HepG2 (cell line): ENCODE measurements around the gene NCKIPSD. TPM values are rescaled to one million over a fixed set of nuclear protein-coding genes. Genes with fewer than 3 reads are reported as not detected.
A peak's percentile ranks its signal among the peaks of the same experiment; 100 is the strongest.

Experiments
- ARID5B ChIP-seq: IDR thresholded peaks from 2 replicates; pipeline ENCODE4 v1.4.0; 2020; ENCODE audit warnings: mild to moderate bottlenecking, missing genetic modification reagents
- ATF3 ChIP-seq: sonication (generic); formaldehyde crosslinking; IDR thresholded peaks from 2 replicates; pipeline ENCODE4 v1.4.0; 2020; ENCODE audit warnings: missing genetic modification reagents
- ATF5 ChIP-seq: sonication (generic); formaldehyde crosslinking; IDR thresholded peaks from 2 replicates; pipeline ENCODE4 v1.4.0; 2020; ENCODE audit warnings: mild to moderate bottlenecking, low read depth, missing genetic modification reagents
- FOXA3 ChIP-seq: IDR thresholded peaks from 2 replicates; pipeline ENCODE4 v1.6.1; 2016; ENCODE audit warnings: missing genetic modification reagents, missing compliant biosample characterization
- HMGA1 ChIP-seq: sonication (generic); formaldehyde crosslinking; conservative IDR thresholded peaks from 2 replicates; pipeline ENCODE4 v1.4.0; 2020; ENCODE audit warnings: missing genetic modification reagents
- IKZF5 ChIP-seq: IDR thresholded peaks from 2 replicates; pipeline ENCODE4 v1.6.1; 2018; ENCODE audit warnings: missing genetic modification reagents, mild to moderate bottlenecking, missing compliant biosample characterization
- KLF6 ChIP-seq: IDR thresholded peaks from 2 replicates; pipeline ENCODE4 v1.8.0; 2016; ENCODE audit warnings: missing biosample characterization, missing genetic modification reagents
- KMT2A ChIP-seq: sonication (generic); formaldehyde crosslinking; IDR thresholded peaks from 2 replicates; pipeline ENCODE4 v1.4.0; 2020; ENCODE audit warnings: missing genetic modification reagents
- MATR3 ChIP-seq: sonication (generic); formaldehyde crosslinking; IDR thresholded peaks from 2 replicates; pipeline ENCODE4 v1.4.0; 2020; ENCODE audit warnings: missing genetic modification reagents
- PAF1 ChIP-seq: IDR thresholded peaks from 2 replicates; pipeline ENCODE4 v1.6.1; 2016; ENCODE audit warnings: missing genetic modification reagents, missing compliant biosample characterization
- RAD21 ChIP-seq: fragments of 450-650 bp; formaldehyde crosslinking; IDR thresholded peaks from 2 replicates; pipeline ENCODE4 v1.5.0; 2020; ENCODE audit warnings: mild to moderate bottlenecking
- RARA ChIP-seq: IDR thresholded peaks from 2 replicates; pipeline ENCODE4 v1.6.1; 2016; ENCODE audit warnings: missing genetic modification reagents, missing compliant biosample characterization
- ZMYM2 ChIP-seq: sonication (generic); formaldehyde crosslinking; IDR thresholded peaks from 2 replicates; pipeline ENCODE4 v1.8.0; 2022; ENCODE audit warnings: mild to moderate bottlenecking, missing genetic modification reagents
- ZNF205 ChIP-seq: IDR thresholded peaks from 2 replicates; pipeline ENCODE4 v1.6.1; 2018; ENCODE audit warnings: missing biosample characterization, missing genetic modification reagents
- ZNF253 ChIP-seq: sonication (generic); formaldehyde crosslinking; IDR thresholded peaks from 2 replicates; pipeline ENCODE4 v1.8.0; 2022; ENCODE audit warnings: mild to moderate bottlenecking, missing genetic modification reagents, borderline replicate concordance
- ZNF264 ChIP-seq: sonication (generic); formaldehyde crosslinking; IDR thresholded peaks from 2 replicates; pipeline ENCODE4 v1.4.0; 2020; ENCODE audit warnings: missing genetic modification reagents
- ZNF75D ChIP-seq: sonication (generic); formaldehyde crosslinking; IDR thresholded peaks from 2 replicates; pipeline ENCODE4 v1.8.1; 2023; ENCODE audit warnings: missing genetic modification reagents, mild to moderate bottlenecking, borderline replicate concordance
- ZNF879 ChIP-seq: sonication (generic); formaldehyde crosslinking; IDR thresholded peaks from 2 replicates; pipeline ENCODE4 v1.8.1; 2023; ENCODE audit warnings: missing genetic modification reagents
- polyA plus RNA-seq, 8 experiments: library from polyadenylated mRNA; depleted of rRNA in 3 of 8; stranded (reverse) in 7 of 8; unstranded in 1 of 8; fragments of >200 nt; fragmentation: Illumina TruSeq in 4 of 8; extraction: Trizol in 4 of 8; gene quantifications; 2 replicates each; pipeline versions ENCODE4 v1.2.1 to v1.2.3, GENCODE V29; 2011 to 2016; ENCODE audit warnings: low read depth in 4 of 8, missing spikeins in 1 of 8, mixed read lengths in 1 of 8; ENCODE audit not compliant: insufficient read depth in 1 of 8
- total RNA-seq, 5 experiments: library from RNA; depleted of rRNA; stranded (reverse); fragments of >200 nt; fragmentation: Illumina TruSeq; extraction: Trizol; gene quantifications; 2 replicates each; pipeline ENCODE4 v1.2.3, GENCODE V29; 2016; ENCODE audit warnings: low read depth in 1 of 5
- TF ChIP-seq, protein P1 (sequence below): fragments of 450-650 bp; IDR thresholded peaks from 2 replicates; pipeline ENCODE4 v1.6.1; 2017; ENCODE audit warnings: mild to moderate bottlenecking
- TF ChIP-seq, protein P2 (sequence below): sonication (generic); formaldehyde crosslinking; IDR thresholded peaks from 2 replicates; pipeline ENCODE4 v1.5.0; 2020; ENCODE audit warnings: missing genetic modification reagents, mild to moderate bottlenecking, borderline replicate concordance

Gene NCKIPSD
- total and polyA plus RNA-seq, 2 of the 13 experiments (the other 11 are each of a cell fraction or from before 2014, with no cell fraction given): 13.5 to 35.2 TPM

- TF ChIP-seq ZNF75D (no peak), ZNF253 (CRISPR knock-in tag) (no peak), ARID5B (peak; percentile 44), ZNF205 (no peak), KLF6 (CRISPR knock-in tag) (peak; percentile 86), ATF3 (CRISPR knock-in tag) (no peak), HMGA1 (CRISPR knock-in tag) (no peak), RAD21 (CRISPR knock-in tag) (peak; percentile 32; the same call in 1 of the 2 replicates), ZMYM2 (CRISPR knock-in tag) (0 out of 2 replicates have a peak, but pooled peaks have one; percentile 9), PAF1 (CRISPR knock-in tag) (no peak), FOXA3 (CRISPR knock-in tag) (0 out of 2 replicates have a peak, but pooled peaks have one; percentile 14), MATR3 (CRISPR knock-in tag) (no peak), KMT2A (CRISPR knock-in tag) (no peak), ZNF264 (peak; percentile 76), IKZF5 (no peak; the same call in none of the 2 replicates), ATF5 (no peak), ZNF879 (CRISPR knock-in tag) (peak; percentile 87; the same call in 1 of the 2 replicates), RARA (CRISPR knock-in tag) (no peak; the same call in 1 of the 2 replicates)
- TF ChIP-seq, protein P1, sequence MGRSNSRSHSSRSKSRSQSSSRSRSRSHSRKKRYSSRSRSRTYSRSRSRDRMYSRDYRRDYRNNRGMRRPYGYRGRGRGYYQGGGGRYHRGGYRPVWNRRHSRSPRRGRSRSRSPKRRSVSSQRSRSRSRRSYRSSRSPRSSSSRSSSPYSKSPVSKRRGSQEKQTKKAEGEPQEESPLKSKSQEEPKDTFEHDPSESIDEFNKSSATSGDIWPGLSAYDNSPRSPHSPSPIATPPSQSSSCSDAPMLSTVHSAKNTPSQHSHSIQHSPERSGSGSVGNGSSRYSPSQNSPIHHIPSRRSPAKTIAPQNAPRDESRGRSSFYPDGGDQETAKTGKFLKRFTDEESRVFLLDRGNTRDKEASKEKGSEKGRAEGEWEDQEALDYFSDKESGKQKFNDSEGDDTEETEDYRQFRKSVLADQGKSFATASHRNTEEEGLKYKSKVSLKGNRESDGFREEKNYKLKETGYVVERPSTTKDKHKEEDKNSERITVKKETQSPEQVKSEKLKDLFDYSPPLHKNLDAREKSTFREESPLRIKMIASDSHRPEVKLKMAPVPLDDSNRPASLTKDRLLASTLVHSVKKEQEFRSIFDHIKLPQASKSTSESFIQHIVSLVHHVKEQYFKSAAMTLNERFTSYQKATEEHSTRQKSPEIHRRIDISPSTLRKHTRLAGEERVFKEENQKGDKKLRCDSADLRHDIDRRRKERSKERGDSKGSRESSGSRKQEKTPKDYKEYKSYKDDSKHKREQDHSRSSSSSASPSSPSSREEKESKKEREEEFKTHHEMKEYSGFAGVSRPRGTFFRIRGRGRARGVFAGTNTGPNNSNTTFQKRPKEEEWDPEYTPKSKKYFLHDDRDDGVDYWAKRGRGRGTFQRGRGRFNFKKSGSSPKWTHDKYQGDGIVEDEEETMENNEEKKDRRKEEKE: no peak
- TF ChIP-seq, protein P2, sequence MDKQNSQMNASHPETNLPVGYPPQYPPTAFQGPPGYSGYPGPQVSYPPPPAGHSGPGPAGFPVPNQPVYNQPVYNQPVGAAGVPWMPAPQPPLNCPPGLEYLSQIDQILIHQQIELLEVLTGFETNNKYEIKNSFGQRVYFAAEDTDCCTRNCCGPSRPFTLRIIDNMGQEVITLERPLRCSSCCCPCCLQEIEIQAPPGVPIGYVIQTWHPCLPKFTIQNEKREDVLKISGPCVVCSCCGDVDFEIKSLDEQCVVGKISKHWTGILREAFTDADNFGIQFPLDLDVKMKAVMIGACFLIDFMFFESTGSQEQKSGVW (CRISPR knock-in tag): no peak
These were observed 22.0 kb downstream of the NCKIPSD start (continued) for GRCh38 chr3:48663489-48664312.
